Bronchial epithelial cell (primary cell): ENCODE data around the gene SUPT3H. TPM values are rescaled to one million over a fixed set of nuclear protein-coding genes. Genes with fewer than 3 reads are reported as not detected.
"Not testable (repeated sequence)": the region's sequence is repeated elsewhere in the genome, so short reads cannot be mapped to it uniquely, and the experiment has no call there.

Source experiments
- DNase-seq: peaks from one replicate; pipeline ENCODE4 v3.0.0-alpha.2; 2010; ENCODE audit warnings: low read depth
- FAIRE-seq: peaks from 2 replicates; lab custom pipeline; 2011; peaks lifted over from hg19 to GRCh38; lab: Jason Lieb, UNC
- H3K27me3 ChIP-seq: 2 replicates; pipeline ENCODE4 v1.5.1; 2011; ENCODE audit warnings: low read length; ENCODE audit not compliant: control insufficient read depth, insufficient read depth
- H3K36me3 ChIP-seq: 2 replicates; pipeline ENCODE4 v1.5.1; 2011; ENCODE audit warnings: low read length; ENCODE audit not compliant: control insufficient read depth, insufficient read depth
- H3K4me3 ChIP-seq: 2 replicates; pipeline ENCODE4 v1.5.1; 2011; ENCODE audit warnings: mild to moderate bottlenecking, low read depth, low read length, control low read depth
- total RNA-seq: library from RNA; depleted of rRNA; stranded (reverse); fragments of >200 nt; gene quantifications from 2 replicates; pipeline ENCODE4 v1.2.1, GENCODE V29; 2014
- TF ChIP-seq, protein P1 (sequence below): IDR thresholded peaks from 2 replicates; pipeline ENCODE4 v1.5.1; 2011; ENCODE audit warnings: mild to moderate bottlenecking, moderate library complexity, low read length, control low read depth, inconsistent platforms; ENCODE audit not compliant: insufficient read depth, severe bottlenecking

Gene SUPT3H
- total RNA-seq, 1 donor from 2014 or later, result 12.9 TPM

DNA sequence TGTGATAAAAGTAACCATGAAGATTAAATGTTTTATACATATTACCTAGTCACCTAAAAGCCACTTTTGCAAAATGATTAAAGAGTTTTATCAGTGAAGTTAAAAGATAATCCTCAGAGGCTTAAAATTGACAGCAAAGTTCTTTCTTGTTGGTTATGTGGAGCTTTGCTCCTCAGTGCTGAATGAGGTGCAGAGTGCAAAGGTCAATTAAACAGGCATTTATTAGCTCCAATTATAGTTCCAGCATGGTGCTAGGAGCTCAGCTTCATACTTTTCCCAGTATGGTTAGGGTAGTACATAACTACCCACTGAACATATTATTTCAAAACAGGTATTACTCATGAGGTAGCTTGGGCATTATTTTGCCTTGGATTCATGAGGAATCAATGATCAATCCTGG lies 463.6 kb downstream of the SUPT3H start:
- DNase-seq (no peak), FAIRE-seq (no peak)
- TF ChIP-seq, protein P1, sequence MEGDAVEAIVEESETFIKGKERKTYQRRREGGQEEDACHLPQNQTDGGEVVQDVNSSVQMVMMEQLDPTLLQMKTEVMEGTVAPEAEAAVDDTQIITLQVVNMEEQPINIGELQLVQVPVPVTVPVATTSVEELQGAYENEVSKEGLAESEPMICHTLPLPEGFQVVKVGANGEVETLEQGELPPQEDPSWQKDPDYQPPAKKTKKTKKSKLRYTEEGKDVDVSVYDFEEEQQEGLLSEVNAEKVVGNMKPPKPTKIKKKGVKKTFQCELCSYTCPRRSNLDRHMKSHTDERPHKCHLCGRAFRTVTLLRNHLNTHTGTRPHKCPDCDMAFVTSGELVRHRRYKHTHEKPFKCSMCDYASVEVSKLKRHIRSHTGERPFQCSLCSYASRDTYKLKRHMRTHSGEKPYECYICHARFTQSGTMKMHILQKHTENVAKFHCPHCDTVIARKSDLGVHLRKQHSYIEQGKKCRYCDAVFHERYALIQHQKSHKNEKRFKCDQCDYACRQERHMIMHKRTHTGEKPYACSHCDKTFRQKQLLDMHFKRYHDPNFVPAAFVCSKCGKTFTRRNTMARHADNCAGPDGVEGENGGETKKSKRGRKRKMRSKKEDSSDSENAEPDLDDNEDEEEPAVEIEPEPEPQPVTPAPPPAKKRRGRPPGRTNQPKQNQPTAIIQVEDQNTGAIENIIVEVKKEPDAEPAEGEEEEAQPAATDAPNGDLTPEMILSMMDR, result no peak
- no peaks in the 10 kb centered on the region for H3K36me3 ChIP-seq
- H3K27me3 ChIP-seq, result no peaks in the 10 kb centered on the region
- H3K4me3 ChIP-seq, result no peak overlapping the region

DNA sequence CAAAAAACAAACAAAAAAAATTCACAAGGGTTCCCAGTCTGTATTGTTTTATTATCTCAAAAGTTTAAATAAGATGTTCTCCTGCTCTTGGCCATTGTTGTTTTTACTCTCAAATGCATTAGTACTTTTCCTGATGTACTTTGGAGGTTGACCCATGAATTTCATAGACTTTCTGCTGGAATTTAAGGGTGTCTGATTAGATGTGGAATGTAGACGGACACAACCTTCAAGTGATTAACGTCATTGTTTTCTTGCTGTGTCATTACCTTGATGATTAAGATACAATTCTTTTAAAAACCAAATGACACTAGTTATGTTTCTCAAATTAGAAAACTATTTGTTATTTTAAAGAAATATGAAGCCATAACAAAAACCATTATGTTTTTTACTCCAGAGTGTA lies 471.0 kb downstream of the SUPT3H start:
- H3K4me3 ChIP-seq, result no peak overlapping the region
- H3K36me3 ChIP-seq, result no peaks in the 10 kb centered on the region
- DNase-seq, result no peak
- H3K27me3 ChIP-seq, result no peaks in the 10 kb centered on the region
- no peak for FAIRE-seq
- TF ChIP-seq, protein P1, result no peak

DNA sequence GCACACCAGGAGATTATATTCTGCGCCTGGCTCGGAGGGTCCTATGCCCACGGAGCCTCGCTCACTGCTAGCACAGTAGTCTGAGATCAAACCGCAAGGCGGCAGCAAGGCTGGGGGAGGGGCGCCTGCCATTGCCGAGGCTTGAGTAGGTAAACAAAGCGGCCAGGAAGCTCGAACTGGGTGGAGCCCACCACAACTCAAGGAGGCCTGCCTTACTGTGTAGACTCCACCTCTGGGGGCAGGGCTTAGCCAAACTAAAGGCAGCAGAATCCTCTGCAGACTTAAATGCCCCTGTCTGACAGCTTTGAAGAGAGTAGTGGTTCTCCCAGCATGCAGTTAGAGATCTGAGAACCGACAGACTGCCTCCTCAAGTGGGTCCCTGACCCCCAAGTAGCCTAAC lies 477.4 kb downstream of the SUPT3H start:
- not testable (repeated sequence) for H3K36me3 ChIP-seq, FAIRE-seq, H3K27me3 ChIP-seq, H3K4me3 ChIP-seq, DNase-seq

DNA sequence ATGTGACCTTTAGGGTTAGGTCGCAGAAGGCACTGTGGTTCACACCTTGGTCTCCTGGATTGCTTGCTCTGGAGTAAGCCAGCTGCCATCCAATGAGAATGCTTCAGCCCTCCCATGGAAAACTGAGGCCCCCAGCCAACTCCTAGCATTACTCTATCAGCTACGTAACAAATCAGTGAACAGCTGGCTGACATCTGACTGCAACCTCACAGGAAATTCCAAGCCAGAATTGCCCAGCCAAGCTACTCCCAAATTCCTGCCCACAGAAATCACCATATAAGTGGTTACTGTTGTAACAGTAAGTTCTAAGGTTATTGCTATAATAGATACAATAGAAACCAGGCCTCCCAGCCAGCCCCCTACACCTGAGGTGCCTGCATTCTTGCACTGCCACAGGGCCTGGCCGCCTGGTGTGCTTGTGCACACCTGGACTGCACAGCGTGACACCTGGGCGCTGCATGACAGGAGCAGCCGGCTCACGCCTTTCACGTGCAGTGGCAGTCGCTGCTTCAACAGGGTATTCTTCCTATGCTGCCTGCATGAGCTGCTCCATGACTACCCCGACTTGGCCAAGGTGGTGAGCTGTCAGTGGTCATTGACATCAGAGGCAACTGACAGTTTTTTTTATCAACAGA lies 479.3 kb downstream of the SUPT3H start:
- FAIRE-seq, result no peak

DNA sequence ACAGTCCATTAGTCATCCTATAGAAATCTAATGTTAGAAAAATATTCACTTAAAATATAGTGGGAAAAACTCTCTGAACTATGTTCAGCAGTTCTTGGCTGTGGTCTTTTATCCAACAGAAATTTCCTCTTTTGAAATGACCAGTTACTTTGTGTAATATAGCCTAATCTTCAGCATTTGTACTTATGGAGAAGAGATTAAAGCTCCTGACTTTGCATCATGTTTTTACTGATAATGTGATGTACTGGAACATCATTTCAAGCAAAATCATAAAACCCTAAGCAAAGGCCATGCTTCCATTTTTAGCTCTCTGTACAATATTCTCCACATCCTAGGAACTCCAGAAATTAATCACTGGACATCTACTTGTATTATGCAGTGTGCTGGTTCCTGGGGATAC lies 480.4 kb downstream of the SUPT3H start:
- FAIRE-seq (peak; percentile 43), DNase-seq (no peak)
- H3K36me3 ChIP-seq, result no peaks in the 10 kb centered on the region
- TF ChIP-seq, protein P1, result no peak
- no peaks in the 10 kb centered on the region for H3K27me3 ChIP-seq
- H3K4me3 ChIP-seq, result no peak overlapping the region

More for the DNA sequence above, 479.3 kb downstream of the SUPT3H start:
- TF ChIP-seq, protein P1, result no peak
- Histone ChIP-seq H3K27me3 (no peaks in the 10 kb centered on the region), H3K36me3 (no peaks in the 10 kb centered on the region), H3K4me3 (no peak overlapping the region)
- DNase-seq, result no peak

DNA sequence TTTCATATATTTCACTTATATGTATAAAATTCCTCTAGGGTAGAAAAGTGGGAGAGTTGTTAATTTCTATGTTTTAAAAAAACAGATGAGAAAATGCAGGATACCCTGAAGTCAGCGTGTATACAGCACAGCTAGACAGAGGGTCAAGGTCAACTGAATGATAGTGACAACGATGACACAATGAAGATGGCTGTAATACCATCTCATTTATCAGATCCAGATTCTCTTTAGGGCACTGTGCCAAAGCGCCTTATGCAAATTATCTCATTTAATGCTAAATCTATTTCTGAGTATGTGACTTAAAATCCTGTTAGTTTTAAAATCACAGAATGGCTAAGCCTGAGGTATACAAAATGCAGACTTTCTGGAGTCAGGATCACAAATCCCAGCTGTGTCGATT lies 481.0 kb downstream of the SUPT3H start:
- TF ChIP-seq, protein P1, result no peak
- FAIRE-seq (no peak), DNase-seq (no peak)
- no peak overlapping the region for H3K4me3 ChIP-seq
- no peaks in the 10 kb centered on the region for H3K36me3 ChIP-seq
- no peaks in the 10 kb centered on the region for H3K27me3 ChIP-seq
